IMR-90 (cell line): ENCODE data around the gene NKAIN1. TPM values are rescaled to one million over a fixed set of nuclear protein-coding genes. Genes with fewer than 3 reads are reported as not detected.

Source experiments
- ATAC-seq: fragments of 200-7000 bp; cut with Tn5 transposase; 2 replicates; pipeline ENCODE4 v1.9.1; 2020; ENCODE audit warnings: low read depth, mild to moderate bottlenecking, moderate library complexity
- BruUV-seq: library from RNA; stranded (reverse); fragments of 400-500 nt; replicated peaks from 2 replicates; lab custom pipeline; 2021; lab: Mats Ljungman, UMichigan
- CTCF ChIA-PET: fragments of 300-600 bp; formaldehyde crosslinking; extraction: SDS; loops from one replicate; lab custom pipeline; 2021; ENCODE audit warnings: antibody characterized with exemption; lab: Yijun Ruan, JAX
- POLR2A ChIA-PET: fragments of 300-600 bp; sonication (Branson Sonifier 250); formaldehyde crosslinking; loops from one replicate; lab custom pipeline; 2022; ENCODE audit warnings: antibody characterized with exemption; ENCODE audit not compliant: unreplicated experiment; lab: Charles Lee
- DNase-seq: peaks from one replicate; pipeline ENCODE4 v3.0.0; 2013
- H2AFZ ChIP-seq: replicated peaks from 2 replicates; pipeline ENCODE3; 2013; ENCODE audit warnings: low read length, mild to moderate bottlenecking; ENCODE audit not compliant: poor library complexity
- H2AK5ac ChIP-seq: 2 replicates; pipeline ENCODE4 v1.6.1; 2013; ENCODE audit warnings: low read depth, low read length, inconsistent platforms
- H2AK9ac ChIP-seq: replicated peaks from 2 replicates; pipeline ENCODE3; 2013; ENCODE audit warnings: mild to moderate bottlenecking, low read depth, low read length, moderate library complexity; ENCODE audit not compliant: poor library complexity
- H2BK120ac ChIP-seq: 2 replicates; pipeline ENCODE4 v1.6.1; 2013; ENCODE audit warnings: low read depth, low read length, inconsistent platforms
- H2BK15ac ChIP-seq: 3 replicates; pipeline ENCODE4 v1.6.1; 2013; ENCODE audit warnings: low read depth, low read length, inconsistent platforms
- H2BK20ac ChIP-seq: 2 replicates; pipeline ENCODE4 v1.6.1; 2013; ENCODE audit warnings: low read depth, mild to moderate bottlenecking, inconsistent platforms, low read length, moderate library complexity
- H2BK5ac ChIP-seq: 2 replicates; pipeline ENCODE4 v1.6.1; 2013; ENCODE audit warnings: mild to moderate bottlenecking, low read depth, low read length, inconsistent platforms; ENCODE audit not compliant: poor library complexity, severe bottlenecking
- H3K14ac ChIP-seq: replicated peaks from 2 replicates; pipeline ENCODE4 v1.6.1; 2013; ENCODE audit warnings: low read depth, low read length, inconsistent platforms
- H3K18ac ChIP-seq: 2 replicates; pipeline ENCODE4 v1.6.1; 2013; ENCODE audit warnings: low read depth, low read length, control low read depth
- H3K23ac ChIP-seq: 2 replicates; pipeline ENCODE4 v1.6.1; 2013; ENCODE audit warnings: low read depth, low read length, inconsistent platforms
- H3K27ac ChIP-seq: 2 replicates; pipeline ENCODE4 v1.5.1; 2013; ENCODE audit warnings: mild to moderate bottlenecking, control low read depth, low read length; ENCODE audit not compliant: insufficient read depth
- H3K27me3 ChIP-seq: 2 replicates; pipeline ENCODE4 v1.6.1; 2013; ENCODE audit warnings: low read length; ENCODE audit not compliant: control insufficient read depth, insufficient read depth
- H3K36me3 ChIP-seq: 2 replicates; pipeline ENCODE4 v1.6.1; 2013; ENCODE audit warnings: low read length, mixed read lengths; ENCODE audit not compliant: control insufficient read depth, insufficient read depth
- H3K4ac ChIP-seq: 2 replicates; pipeline ENCODE4 v1.6.1; 2013; ENCODE audit warnings: low read depth, low read length, inconsistent platforms
- H3K4me1 ChIP-seq: 2 replicates; pipeline ENCODE4 v1.6.1; 2013; ENCODE audit warnings: low read length, mixed read lengths; ENCODE audit not compliant: control insufficient read depth, insufficient read depth
- H3K4me2 ChIP-seq: 2 replicates; pipeline ENCODE4 v1.6.1; 2013; ENCODE audit warnings: low read depth, mild to moderate bottlenecking, control low read depth, low read length, moderate library complexity
- H3K4me3 ChIP-seq: 2 replicates; pipeline ENCODE4 v1.5.1; 2013; ENCODE audit warnings: low read depth, mild to moderate bottlenecking, control low read depth, low read length, moderate library complexity; ENCODE audit not compliant: insufficient read depth
- H3K56ac ChIP-seq: 2 replicates; pipeline ENCODE4 v1.6.1; 2013; ENCODE audit warnings: low read length, inconsistent platforms; ENCODE audit not compliant: insufficient read depth; ENCODE audit errors: extremely low read depth
- H3K79me1 ChIP-seq, 2 experiments: 2 replicates each; pipeline ENCODE4 v1.6.1; 2013; ENCODE audit warnings: low read length in 2 of 2, inconsistent platforms in 1 of 2, low read depth in 1 of 2
- H3K9ac ChIP-seq: 2 replicates; pipeline ENCODE4 v1.6.1; 2013; ENCODE audit warnings: low read depth, low read length, control low read depth
- H3K9me1 ChIP-seq: 2 replicates; pipeline ENCODE4 v1.6.1; 2013; ENCODE audit warnings: low read length, inconsistent platforms; ENCODE audit not compliant: insufficient read depth
- H3K9me3 ChIP-seq: 2 replicates; pipeline ENCODE4 v1.6.1; 2013; ENCODE audit warnings: low read length; ENCODE audit not compliant: control insufficient read depth, insufficient read depth
- H4K20me1 ChIP-seq: 2 replicates; pipeline ENCODE4 v1.6.1; 2013; ENCODE audit warnings: low read length, inconsistent platforms; ENCODE audit not compliant: insufficient read depth
- H4K5ac ChIP-seq: 2 replicates; pipeline ENCODE4 v1.6.1; 2013; ENCODE audit warnings: mild to moderate bottlenecking, low read depth, low read length, control low read depth
- H4K8ac ChIP-seq, 2 experiments: 2 replicates each; pipeline ENCODE4 v1.6.1; 2013; ENCODE audit warnings: low read depth in 2 of 2, low read length in 2 of 2, control low read depth in 1 of 2, inconsistent platforms in 1 of 2
- H4K91ac ChIP-seq: 2 replicates; pipeline ENCODE4 v1.6.1; 2013; ENCODE audit warnings: low read depth, low read length, inconsistent platforms; ENCODE audit not compliant: insufficient read depth
- BHLHE40 ChIP-seq: fragments of 150-350 bp; IDR thresholded peaks from 2 replicates; pipeline ENCODE4 v1.6.1; 2016; ENCODE audit warnings: mild to moderate bottlenecking, low read depth, low read length
- CEBPB ChIP-seq: IDR thresholded peaks from 2 replicates; pipeline ENCODE4 v1.6.1; 2012; ENCODE audit warnings: low read depth, low read length, improper control_type of control experiment
- CHD1 ChIP-seq: IDR thresholded peaks from 2 replicates; pipeline ENCODE4 v1.6.1; 2012; ENCODE audit warnings: low read depth, low read length, improper control_type of control experiment
- FOS ChIP-seq: fragments of 150-350 bp; IDR thresholded peaks from 2 replicates; pipeline ENCODE4 v1.6.1; 2016; ENCODE audit warnings: low read depth, low read length
- RAD21 ChIP-seq: IDR thresholded peaks from 2 replicates; pipeline ENCODE4 v1.6.1; 2012; ENCODE audit warnings: low read length, improper control_type of control experiment
- SMC3 ChIP-seq: fragments of 150-350 bp; IDR thresholded peaks from 2 replicates; pipeline ENCODE4 v1.6.1; 2016; ENCODE audit warnings: low read depth, mild to moderate bottlenecking, antibody characterized with exemption, low read length, moderate library complexity
- WGBS, 2 experiments: methylation state at CpG; one replicate each; pipeline versions ENCODE4 v1.1.5 to v1.1.7; 2013; ENCODE audit warnings: missing lambda C conversion rate in 2 of 2; ENCODE audit not compliant: insufficient read length in 1 of 2; ENCODE audit errors: extremely low coverage in 2 of 2; 5-methylcytosine and 5-hydroxymethylcytosine counted together
- dilution Hi-C: fragments of 300-500 bp; cut with HindIII; formaldehyde crosslinking; loops from one replicate; pipeline ENCODE4 v1.14.3; 2018; ENCODE audit warnings: low sequenced_read_pairs; ENCODE audit not compliant: unreplicated experiment
- in situ Hi-C: fragments of 300-500 bp; cut with MboI; formaldehyde crosslinking; loops from 3 replicates; pipeline ENCODE4 v1.14.3; 2019; ENCODE audit warnings: low sequenced_read_pairs, inconsistent platforms, mixed read lengths
- intact Hi-C: fragments of 100-400 bp; cut with micrococcal nuclease; formaldehyde crosslinking; loops from 2 replicates; pipeline ENCODE4 v1.10.0; 2022
- polyA plus RNA-seq, 3 experiments: library from polyadenylated mRNA; depleted of rRNA; stranded (reverse); fragments of >200 nt; gene quantifications; 2 replicates each; pipeline ENCODE4 v1.2.3, GENCODE V29; 2012; ENCODE audit warnings: low replicate concordance in 1 of 3
- total RNA-seq: library from RNA; depleted of rRNA; stranded (reverse); fragments of >200 nt; gene quantifications from 2 replicates; pipeline ENCODE4 v1.2.3, GENCODE V29; 2012

Gene NKAIN1
- total and polyA plus RNA-seq, 2 of the 4 experiments (the other 2 are of a cell fraction): under 0.01 to 0.09 TPM

GRCh38 chr1:31258581-31258980 is 18.9 kb upstream of the NKAIN1 start:
- Histone ChIP-seq H2BK120ac (no peak overlapping the region), H3K36me3 (peaks cover 20% of the 10 kb centered on the region), H3K23ac (no peak overlapping the region), H4K91ac (no peak overlapping the region), H3K56ac (no peak overlapping the region), H2AK9ac (no peak overlapping the region), H3K9me1 (no peaks in the 10 kb centered on the region; the same call in 1 of the 2 replicates), H2AK5ac (no peak overlapping the region), H3K18ac (no peak overlapping the region), H3K4me2 (no peak overlapping the region), H3K4ac (no peak overlapping the region), H2BK15ac (no peak overlapping the region), H3K14ac (no peak overlapping the region), H2BK5ac (no peak overlapping the region), H4K5ac (no peak overlapping the region), H2AFZ (no peak overlapping the region), H2BK20ac (no peak overlapping the region), H4K8ac (no peak overlapping the region), H3K4me1 (no peaks in the 10 kb centered on the region), H3K27me3 (no peaks in the 10 kb centered on the region), H3K9me3 (no peaks in the 10 kb centered on the region), H3K27ac (no peak overlapping the region), H3K4me3 (no peak overlapping the region), H3K9ac (no peak overlapping the region), H4K20me1 (no peaks in the 10 kb centered on the region), H3K79me1 (no peaks in the 10 kb centered on the region)
- ChIA-PET CTCF (no interaction called here), POLR2A (no interaction called here)
- in situ Hi-C loops (no loop called here), intact Hi-C loops (no loop called here), dilution Hi-C loops (no loop called here)
- DNase-seq (no peak), ATAC-seq (no peak)
- no peak for TF ChIP-seq FOS
- no peak for TF ChIP-seq CHD1
- TF ChIP-seq SMC3: no peak
- no peak for TF ChIP-seq CEBPB
- TF ChIP-seq RAD21: no peak
- no peak for TF ChIP-seq BHLHE40
- no TSS peak for BruUV-seq
- no CpG with 5 or more reads among the region's 1 CpG for WGBS, 2 experiments
